ENCODE results near the gene EPHB2. TPM values are rescaled to one million over a fixed set of nuclear protein-coding genes. Genes with fewer than 3 reads are reported as not detected.
"Not testable (repeated sequence)": the region's sequence is repeated elsewhere in the genome, so short reads cannot be mapped to it uniquely, and the experiment has no call there.

The EPHB2 gene
- total RNA-seq, 2 experiments from 2014 or later: not detected

- CTCF ChIA-PET, ATAC-seq: not testable (repeated sequence)
These were observed 123.8 kb downstream of the EPHB2 start for GRCh38 chr1:22834420-22834819.

GRCh38 chr1:22835636-22836319 is 125.1 kb downstream of the EPHB2 start:
- POLR2A ChIA-PET: no interaction called here
- Mint-ChIP-seq H3K27me3 (ENCODE audit: low read depth) (peaks cover 13% of the 10 kb centered on the region), H3K36me3 (ENCODE audit: low read depth) (no peaks in the 10 kb centered on the region), H3K4me3 (no peak overlapping the region), H3K4me1 (ENCODE audit: low read depth) (no peaks in the 10 kb centered on the region), H3K27ac (no peak overlapping the region), H3K9me3 (ENCODE audit: insufficient read depth) (no peaks in the 10 kb centered on the region)
- DNase-seq: no peak
- CTCF ChIA-PET: no interaction called here
- no peak for ATAC-seq

More at GRCh38 chr1:22834420-22834819, 123.8 kb downstream of the EPHB2 start:
- H3K4me3 Mint-ChIP-seq; H3K27ac Mint-ChIP-seq; H3K9me3 Mint-ChIP-seq (ENCODE audit: insufficient read depth); DNase-seq; H3K36me3 Mint-ChIP-seq (ENCODE audit: low read depth); POLR2A ChIA-PET; H3K4me1 Mint-ChIP-seq (ENCODE audit: low read depth): not testable (repeated sequence)
- peaks cover 13% of the 10 kb centered on the region for H3K27me3 Mint-ChIP-seq (ENCODE audit: low read depth)

GRCh38 chr1:22836850-22837249 is 126.2 kb downstream of the EPHB2 start:
- ATAC-seq: no peak
- Mint-ChIP-seq H3K36me3 (ENCODE audit: low read depth) (no peaks in the 10 kb centered on the region), H3K9me3 (ENCODE audit: insufficient read depth) (no peaks in the 10 kb centered on the region), H3K4me1 (ENCODE audit: low read depth) (no peaks in the 10 kb centered on the region), H3K27ac (no peak overlapping the region), H3K27me3 (ENCODE audit: low read depth) (peaks cover 13% of the 10 kb centered on the region), H3K4me3 (no peak overlapping the region)
- DNase-seq: no peak
- ChIA-PET CTCF (interaction anchor here (0.9 kb wide), 1 partner anchor 14 kb away, joined by 3 read pairs; no protein-coding TSS in a partner anchor), POLR2A (no interaction called here)

DNA sequence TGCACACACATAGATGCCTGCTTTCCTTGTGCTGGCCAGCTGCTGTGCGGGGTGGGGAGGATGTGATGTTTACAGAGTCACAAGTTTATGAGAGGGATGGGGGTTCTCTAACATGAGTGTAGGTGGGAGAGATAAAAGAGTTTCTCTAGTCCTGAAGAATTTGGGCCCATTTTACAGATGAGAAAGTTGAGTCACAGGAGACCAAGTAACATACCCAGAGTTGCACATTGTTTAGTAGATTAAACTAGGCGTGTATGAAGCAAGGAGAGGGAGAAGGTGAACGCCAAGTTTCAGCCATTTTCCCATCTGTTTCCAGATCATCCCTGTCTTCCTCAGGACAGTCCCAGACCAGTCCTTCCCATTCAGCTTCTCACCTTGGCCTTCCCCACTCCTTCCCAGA is 126.7 kb downstream of the EPHB2 start:
- Mint-ChIP-seq H3K9me3 (ENCODE audit: insufficient read depth) (no peaks in the 10 kb centered on the region), H3K4me1 (ENCODE audit: low read depth) (no peaks in the 10 kb centered on the region), H3K4me3 (no peak overlapping the region), H3K27ac (no peak overlapping the region), H3K36me3 (ENCODE audit: low read depth) (no peaks in the 10 kb centered on the region), H3K27me3 (ENCODE audit: low read depth) (peaks cover 13% of the 10 kb centered on the region)
- ChIA-PET POLR2A (no interaction called here), CTCF (interaction anchor here (0.9 kb wide), 1 partner anchor 14 kb away, joined by 3 read pairs; no protein-coding TSS in a partner anchor)
- no peak for ATAC-seq
- DNase-seq: no peak

GRCh38 chr1:22838965-22839364 is 128.3 kb downstream of the EPHB2 start:
- no peak overlapping the region for H3K4me3 Mint-ChIP-seq
- ATAC-seq: no peak
- H3K9me3 Mint-ChIP-seq (ENCODE audit: insufficient read depth): no peaks in the 10 kb centered on the region
- H3K27me3 Mint-ChIP-seq (ENCODE audit: low read depth): peaks cover 10% of the 10 kb centered on the region
- H3K36me3 Mint-ChIP-seq (ENCODE audit: low read depth): no peaks in the 10 kb centered on the region
- DNase-seq: no peak
- CTCF ChIA-PET: no interaction called here
- no peaks in the 10 kb centered on the region for H3K4me1 Mint-ChIP-seq (ENCODE audit: low read depth)
- no peak overlapping the region for H3K27ac Mint-ChIP-seq
- POLR2A ChIA-PET: no interaction called here

GRCh38 chr1:22839806-22840205 is 129.2 kb downstream of the EPHB2 start:
- no peak overlapping the region for H3K27ac Mint-ChIP-seq
- no peaks in the 10 kb centered on the region for H3K9me3 Mint-ChIP-seq (ENCODE audit: insufficient read depth)
- H3K4me3 Mint-ChIP-seq: no peak overlapping the region
- peaks cover 7% of the 10 kb centered on the region for H3K27me3 Mint-ChIP-seq (ENCODE audit: low read depth)
- no peak for DNase-seq
- ATAC-seq: no peak
- ChIA-PET CTCF (no interaction called here), POLR2A (no interaction called here)
- no peaks in the 10 kb centered on the region for H3K4me1 Mint-ChIP-seq (ENCODE audit: low read depth)
- no peaks in the 10 kb centered on the region for H3K36me3 Mint-ChIP-seq (ENCODE audit: low read depth)

DNA sequence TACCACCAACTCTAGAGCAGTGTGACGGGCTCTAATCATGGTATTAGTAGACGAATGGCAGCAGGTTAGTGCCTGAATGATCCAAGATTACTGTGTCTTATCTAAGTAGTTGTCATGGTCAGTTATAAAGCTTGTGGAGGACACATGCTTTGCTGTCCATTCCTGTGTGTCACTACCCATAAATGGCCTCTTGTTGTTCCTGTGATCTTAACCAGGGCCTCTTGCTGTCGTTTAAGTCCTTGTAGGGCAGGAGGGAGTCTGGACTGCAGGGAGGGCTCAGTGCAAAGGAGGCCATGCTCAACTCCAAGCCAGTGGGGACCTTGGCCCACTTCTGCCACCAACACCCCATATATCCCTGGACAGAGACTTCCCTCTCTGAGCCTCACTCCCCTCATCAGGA is 130.5 kb downstream of the EPHB2 start:
- no peak overlapping the region for H3K27ac Mint-ChIP-seq
- H3K36me3 Mint-ChIP-seq (ENCODE audit: low read depth): no peaks in the 10 kb centered on the region
- H3K4me1 Mint-ChIP-seq (ENCODE audit: low read depth): no peaks in the 10 kb centered on the region
- H3K9me3 Mint-ChIP-seq (ENCODE audit: insufficient read depth): no peaks in the 10 kb centered on the region
- ATAC-seq (no peak), DNase-seq (no peak)
- ChIA-PET POLR2A (no interaction called here), CTCF (no interaction called here)
- no peak overlapping the region for H3K4me3 Mint-ChIP-seq
- H3K27me3 Mint-ChIP-seq (ENCODE audit: low read depth): peaks cover 13% of the 10 kb centered on the region

DNA sequence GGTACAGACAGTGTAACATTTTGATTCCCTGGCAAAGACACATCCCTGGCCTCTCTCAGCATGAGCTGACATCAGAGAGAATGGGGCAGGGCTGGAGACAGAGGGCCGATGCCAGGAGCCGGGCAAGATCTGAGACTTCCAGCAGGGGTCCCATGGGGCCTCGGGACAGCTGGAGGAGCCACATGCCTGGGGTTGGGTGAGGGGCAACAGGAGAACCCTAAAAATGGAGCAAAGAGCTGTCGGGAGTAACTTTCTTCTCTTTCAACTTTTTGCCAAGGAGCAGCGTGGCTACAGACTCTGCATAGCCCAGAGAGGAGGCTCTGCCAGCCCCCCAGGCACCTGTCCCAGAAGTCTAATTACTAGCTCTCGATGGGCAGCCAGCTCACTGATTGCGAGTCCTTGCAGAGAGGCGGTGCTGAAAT is 131.2 kb downstream of the EPHB2 start:
- Mint-ChIP-seq H3K4me3 (no peak overlapping the region), H3K4me1 (ENCODE audit: low read depth) (no peaks in the 10 kb centered on the region), H3K27me3 (ENCODE audit: low read depth) (peaks cover 16% of the 10 kb centered on the region), H3K9me3 (ENCODE audit: insufficient read depth) (no peaks in the 10 kb centered on the region), H3K27ac (no peak overlapping the region), H3K36me3 (ENCODE audit: low read depth) (no peaks in the 10 kb centered on the region)
- no peak for ATAC-seq
- DNase-seq: no peak
- ChIA-PET CTCF (no interaction called here), POLR2A (no interaction called here)

DNA sequence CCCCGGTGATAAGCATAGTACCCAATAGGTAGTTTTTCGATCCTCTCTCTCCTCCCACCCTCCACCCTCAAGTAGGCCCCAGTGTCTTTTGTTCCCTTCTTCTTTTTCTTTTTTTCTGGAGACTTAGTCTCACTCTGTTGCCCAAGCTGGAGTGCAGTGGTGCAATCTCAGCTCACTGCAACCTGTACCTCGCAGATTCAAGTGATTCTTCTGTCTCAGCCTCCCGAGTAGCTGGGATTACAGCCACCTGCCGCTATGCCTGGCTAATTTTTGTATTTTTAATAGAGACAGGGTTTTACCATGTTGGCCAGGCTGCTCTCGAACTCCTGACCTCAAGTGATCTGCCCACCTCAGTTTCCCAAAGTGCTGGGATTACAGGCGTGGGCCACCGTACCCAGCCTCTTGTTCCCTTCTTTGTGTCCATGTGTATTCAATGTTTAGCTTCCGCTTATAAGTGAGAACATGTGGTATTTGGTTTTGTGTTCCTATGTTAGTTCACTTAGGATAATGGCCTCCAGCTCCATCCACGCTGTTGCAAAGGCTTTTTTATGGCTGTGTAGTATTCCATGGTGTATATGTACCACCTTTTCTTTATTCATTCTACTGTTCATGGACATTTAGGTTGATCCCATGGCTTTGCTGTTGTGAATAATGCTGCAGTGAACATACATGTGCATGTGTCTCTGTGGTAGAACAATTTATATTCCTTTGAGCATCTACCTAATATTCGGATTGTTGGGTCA is 133.0 kb downstream of the EPHB2 start:
- H3K27ac Mint-ChIP-seq; H3K36me3 Mint-ChIP-seq (ENCODE audit: low read depth); H3K9me3 Mint-ChIP-seq (ENCODE audit: insufficient read depth); ATAC-seq; H3K4me1 Mint-ChIP-seq (ENCODE audit: low read depth); DNase-seq; H3K4me3 Mint-ChIP-seq; POLR2A ChIA-PET; CTCF ChIA-PET: not testable (repeated sequence)
- H3K27me3 Mint-ChIP-seq (ENCODE audit: low read depth): peaks cover 22% of the 10 kb centered on the region

- ATAC-seq: no peak
- no peak for DNase-seq
- no peaks in the 10 kb centered on the region for H3K36me3 Mint-ChIP-seq (ENCODE audit: low read depth)
- POLR2A ChIA-PET: no interaction called here
- no peak overlapping the region for H3K27ac Mint-ChIP-seq
- H3K27me3 Mint-ChIP-seq (ENCODE audit: low read depth): peaks cover 20% of the 10 kb centered on the region
- H3K4me1 Mint-ChIP-seq (ENCODE audit: low read depth): no peaks in the 10 kb centered on the region
- H3K9me3 Mint-ChIP-seq (ENCODE audit: insufficient read depth): no peaks in the 10 kb centered on the region
- H3K4me3 Mint-ChIP-seq: no peak overlapping the region
- CTCF ChIA-PET: no interaction called here
These were observed 134.0 kb downstream of the EPHB2 start for GRCh38 chr1:22844621-22845020.

DNA sequence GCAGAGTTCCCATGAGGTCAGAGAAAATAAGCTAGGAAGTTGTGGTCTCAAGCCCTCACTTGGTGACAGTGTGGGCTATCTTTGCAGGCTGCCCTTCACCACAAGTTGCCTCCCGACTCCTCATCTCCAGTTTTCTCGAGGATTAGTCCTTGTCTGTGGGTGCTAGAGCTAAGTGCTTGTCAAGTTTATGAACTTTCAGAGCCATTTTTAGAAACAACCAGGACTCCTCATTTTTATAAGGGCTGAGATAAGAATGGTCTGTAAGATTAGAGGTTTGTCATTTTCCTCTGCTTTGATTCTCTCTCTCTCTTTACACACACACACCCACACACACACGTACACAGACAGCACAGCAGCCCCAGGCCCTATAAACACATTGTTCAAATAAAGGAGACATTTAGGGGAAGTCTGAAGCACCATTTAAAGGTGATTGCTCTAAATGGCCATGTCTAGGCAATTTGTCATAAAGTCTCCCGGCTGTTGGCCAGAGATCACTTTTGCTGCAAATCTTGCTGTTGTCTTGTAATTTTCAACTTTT is 134.8 kb downstream of the EPHB2 start:
- POLR2A ChIA-PET: no interaction called here
- DNase-seq (no peak), ATAC-seq (no peak)
- H3K27ac Mint-ChIP-seq: no peak overlapping the region
- no peaks in the 10 kb centered on the region for H3K9me3 Mint-ChIP-seq (ENCODE audit: insufficient read depth)
- H3K36me3 Mint-ChIP-seq (ENCODE audit: low read depth): no peaks in the 10 kb centered on the region
- no peaks in the 10 kb centered on the region for H3K4me1 Mint-ChIP-seq (ENCODE audit: low read depth)
- no peak overlapping the region for H3K4me3 Mint-ChIP-seq
- CTCF ChIA-PET: no interaction called here
- H3K27me3 Mint-ChIP-seq (ENCODE audit: low read depth): peaks cover 20% of the 10 kb centered on the region

DNA sequence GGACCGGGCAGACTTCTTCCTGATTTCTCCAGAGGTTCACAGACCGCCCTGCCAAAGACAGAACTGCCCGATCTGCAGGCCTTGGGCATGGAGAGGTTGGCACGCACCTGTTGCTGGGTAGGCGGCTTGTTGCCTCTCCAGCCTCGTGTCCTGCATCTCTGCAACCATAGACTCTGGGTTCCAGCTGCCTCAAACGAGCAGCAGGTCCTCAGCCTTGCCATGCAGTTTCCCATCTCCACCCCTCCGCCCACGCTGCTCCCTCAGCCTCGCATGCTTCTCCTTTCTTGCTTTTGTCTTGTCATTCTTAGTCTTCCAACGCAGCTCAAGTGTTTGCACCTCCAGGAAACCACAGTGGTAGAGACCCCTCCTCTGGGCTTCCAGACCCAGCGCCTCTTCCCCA is 135.8 kb downstream of the EPHB2 start:
- ChIA-PET POLR2A (no interaction called here), CTCF (no interaction called here)
- ATAC-seq: no peak
- peaks cover 22% of the 10 kb centered on the region for H3K27me3 Mint-ChIP-seq (ENCODE audit: low read depth)
- no peaks in the 10 kb centered on the region for H3K36me3 Mint-ChIP-seq (ENCODE audit: low read depth)
- no peak overlapping the region for H3K4me3 Mint-ChIP-seq
- H3K9me3 Mint-ChIP-seq (ENCODE audit: insufficient read depth): no peaks in the 10 kb centered on the region
- no peaks in the 10 kb centered on the region for H3K4me1 Mint-ChIP-seq (ENCODE audit: low read depth)
- no peak for DNase-seq
- H3K27ac Mint-ChIP-seq: no peak overlapping the region

Measured in activated CD8-positive, alpha-beta T cell treated with anti-CD3 and anti-CD28 coated beads, Interleukin-2, amount 10 ng/mL, durations not matched to agents 7 days and 5 days (primary cell).